PC-9 (cell line): ENCODE data around the gene CDON. TPM values are rescaled to one million over a fixed set of nuclear protein-coding genes. Genes with fewer than 3 reads are reported as not detected.

Experiments used
- BruUV-seq: library from RNA; stranded (reverse); fragments of 400-500 nt; replicated peaks from 2 replicates; lab custom pipeline; 2021; lab: Mats Ljungman, UMichigan
- CTCF ChIA-PET: fragments of 300-600 bp; sonication (Branson Sonifier 250); formaldehyde crosslinking; loops from one replicate; lab custom pipeline; 2022; ENCODE audit warnings: antibody characterized with exemption; lab: Charles Lee
- POLR2A ChIA-PET: fragments of 300-600 bp; sonication (Branson Sonifier 250); formaldehyde crosslinking; loops from one replicate; lab custom pipeline; 2022; ENCODE audit warnings: antibody characterized with exemption; ENCODE audit not compliant: unreplicated experiment; lab: Charles Lee
- DNase-seq, 2 experiments: peaks; one replicate each; pipeline versions ENCODE4 v3.0.0 to v3.0.0-alpha.2; 2015 to 2022; ENCODE audit warnings: mixed read lengths in 1 of 2
- H2AFZ ChIP-seq: fragments of 200-600 bp; sonication (generic); 2 replicates; pipeline ENCODE4 v1.8.1; 2017; ENCODE audit warnings: antibody characterized with exemption
- H3F3A ChIP-seq: fragments of 200-600 bp; sonication (generic); 2 replicates; pipeline ENCODE4 v1.8.1; 2017; ENCODE audit warnings: antibody characterized with exemption, mild to moderate bottlenecking, low read depth; ENCODE audit not compliant: insufficient read depth
- H3K27ac ChIP-seq: fragments of 200-600 bp; sonication (generic); 2 replicates; pipeline ENCODE4 v1.6.1; 2016; ENCODE audit warnings: mixed run types
- H3K27me3 ChIP-seq: fragments of 200-600 bp; sonication (generic); 2 replicates; pipeline ENCODE4 v1.6.1; 2016; ENCODE audit warnings: low read depth, mixed run types; ENCODE audit not compliant: insufficient read depth
- H3K36me3 ChIP-seq: fragments of 200-600 bp; sonication (generic); 2 replicates; pipeline ENCODE4 v1.6.1; 2016; ENCODE audit warnings: low read depth, mixed run types
- H3K4me1 ChIP-seq: fragments of 200-600 bp; sonication (generic); replicated peaks from 2 replicates; pipeline ENCODE4 v1.6.1; 2016; ENCODE audit warnings: mixed run types; ENCODE audit not compliant: insufficient read depth
- H3K4me2 ChIP-seq: fragments of 200-600 bp; sonication (generic); 2 replicates; pipeline ENCODE4 v1.6.1; 2017; ENCODE audit warnings: mixed run types
- H3K4me3 ChIP-seq: fragments of 200-600 bp; sonication (generic); 2 replicates; pipeline ENCODE4 v1.6.1; 2016; ENCODE audit warnings: mixed run types
- H3K79me2 ChIP-seq: fragments of 200-600 bp; sonication (generic); 2 replicates; pipeline ENCODE4 v1.6.1; 2017; ENCODE audit warnings: low read depth, mixed run types
- H3K9me2 ChIP-seq: fragments of 200-600 bp; sonication (generic); 2 replicates; pipeline ENCODE4 v1.8.1; 2017; ENCODE audit warnings: mild to moderate bottlenecking; ENCODE audit not compliant: insufficient read depth
- H3K9me3 ChIP-seq: fragments of 200-600 bp; sonication (generic); 2 replicates; pipeline ENCODE4 v1.8.1; 2016; ENCODE audit warnings: low read depth; ENCODE audit not compliant: insufficient read depth
- H4K20me1 ChIP-seq: fragments of 200-600 bp; sonication (generic); 2 replicates; pipeline ENCODE4 v1.8.1; 2017; ENCODE audit not compliant: insufficient read depth
- CTCF ChIP-seq: fragments of 200-600 bp; sonication (generic); conservative IDR thresholded peaks from 2 replicates; pipeline ENCODE4 v1.6.1; 2017; ENCODE audit warnings: mixed run types, antibody characterized with exemption, mild to moderate bottlenecking, moderate library complexity
- EZH2 ChIP-seq: fragments of 200-600 bp; sonication (generic); IDR thresholded peaks from 2 replicates; pipeline ENCODE4 v1.8.0; 2017; ENCODE audit warnings: antibody characterized with exemption, low read depth
- intact Hi-C: fragments of 100-400 bp; cut with micrococcal nuclease; formaldehyde crosslinking; loops from one replicate; pipeline ENCODE4 v1.10.0; 2022; ENCODE audit not compliant: unreplicated experiment
- total RNA-seq: library from RNA; stranded (reverse); gene quantifications from 2 replicates; pipeline ENCODE4 v1.2.3, GENCODE V29; 2021

CDON gene
- total RNA-seq, 1 experiment from 2014 or later: 10.0 TPM

- no peak for DNase-seq
- Histone ChIP-seq H3F3A (peaks cover 49% of the 10 kb centered on the region), H2AFZ (no peak overlapping the region), H3K4me2 (no peak overlapping the region), H3K4me1 (peaks cover 53% of the 10 kb centered on the region), H4K20me1 (no peaks in the 10 kb centered on the region), H3K9me2 (no peaks in the 10 kb centered on the region), H3K36me3 (no peaks in the 10 kb centered on the region), H3K9me3 (no peaks in the 10 kb centered on the region), H3K27me3 (no peaks in the 10 kb centered on the region), H3K4me3 (no peak overlapping the region), H3K79me2 (no peaks in the 10 kb centered on the region), H3K27ac (no peak overlapping the region)
- intact Hi-C loops: no loop called here
- POLR2A ChIA-PET: interaction anchor here (0.5 kb wide), 1 partner anchor 57 kb away, joined by 9 read pairs; no protein-coding TSS in a partner anchor
- no TSS peak for BruUV-seq
- TF ChIP-seq EZH2: no peak
- TF ChIP-seq CTCF: no peak
- CTCF ChIA-PET: no interaction called here
Observed at GRCh38 chr11:126076641-126077040, 14.0 kb upstream of the CDON start.

GRCh38 chr11:126072801-126073594 is 10.3 kb upstream of the CDON start:
- intact Hi-C loops: loop anchor here (2.0 kb wide), 1 partner anchor 60 kb away; no protein-coding TSS in a partner anchor
- peaks cover 27% of the 10 kb centered on the region for H3K4me1 ChIP-seq

More at GRCh38 chr11:126072801-126073594, 10.3 kb upstream of the CDON start:
- H4K20me1 ChIP-seq: no peaks in the 10 kb centered on the region
- H3K36me3 ChIP-seq: no peaks in the 10 kb centered on the region
- no peaks in the 10 kb centered on the region for H3K79me2 ChIP-seq
- H3F3A ChIP-seq: peaks cover 24% of the 10 kb centered on the region
- 0 out of 2 replicates have a peak overlapping the region, but pooled peaks have one; percentile 6 for H2AFZ ChIP-seq
- H3K9me2 ChIP-seq: no peaks in the 10 kb centered on the region
- no TSS peak for BruUV-seq
- DNase-seq: peak in 1 of 2 experiments; percentile 95
- CTCF ChIA-PET: interaction anchor here (0.6 to 0.9 kb wide), 2 partner anchors 31 to 407 kb away, joined by 3 to 4 read pairs; no protein-coding TSS in a partner anchor
- H3K27me3 ChIP-seq: no peaks in the 10 kb centered on the region
- TF ChIP-seq EZH2 (no peak), CTCF (no peak)
- no peak overlapping the region for H3K4me3 ChIP-seq
- H3K27ac ChIP-seq: peak overlapping the region; percentile 48
- peak overlapping the region; percentile 54 for H3K4me2 ChIP-seq
- POLR2A ChIA-PET: no interaction called here
- H3K9me3 ChIP-seq: no peaks in the 10 kb centered on the region
